GM19438 (cell line): ENCODE data around the gene FDX1.
A peak's percentile ranks its signal among the peaks of the same experiment; 100 is the strongest.

Source experiments
- ATAC-seq: cut with Tn5 transposase; IDR thresholded peaks from one replicate; pipeline ENCODE4 v1.9.1; 2021; ENCODE audit warnings: low read depth; ENCODE audit not compliant: unreplicated experiment

The FDX1 gene

DNA sequence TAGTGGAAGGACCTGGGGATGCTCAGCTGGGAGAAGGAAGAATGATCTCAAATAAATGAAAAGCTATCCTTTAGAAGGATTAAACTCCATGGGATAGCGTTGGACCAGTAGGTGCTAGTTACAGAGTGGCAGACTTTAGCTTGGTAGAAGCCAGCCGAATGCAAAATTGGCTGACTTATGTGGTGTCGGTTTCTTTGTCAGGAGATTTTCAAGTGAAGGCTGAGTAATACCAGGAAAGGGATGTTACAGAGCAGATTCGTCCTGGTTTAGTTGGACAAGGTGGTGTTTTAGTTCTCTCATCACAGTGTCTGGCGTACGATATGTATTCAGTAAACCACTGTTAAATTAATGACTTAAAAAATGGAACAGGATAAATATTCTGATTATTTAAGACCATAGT lies 26.0 kb downstream of the FDX1 start:
- peak; percentile 53 for ATAC-seq

- no peak for ATAC-seq
These were observed 33.4 kb downstream of the FDX1 start for GRCh38 chr11:110463153-110463552.

- no peak for ATAC-seq
These were observed 35.5 kb downstream of the FDX1 start for GRCh38 chr11:110465231-110465630.

- ATAC-seq, result no peak
These were observed 37.8 kb downstream of the FDX1 start for GRCh38 chr11:110467556-110467955.

DNA sequence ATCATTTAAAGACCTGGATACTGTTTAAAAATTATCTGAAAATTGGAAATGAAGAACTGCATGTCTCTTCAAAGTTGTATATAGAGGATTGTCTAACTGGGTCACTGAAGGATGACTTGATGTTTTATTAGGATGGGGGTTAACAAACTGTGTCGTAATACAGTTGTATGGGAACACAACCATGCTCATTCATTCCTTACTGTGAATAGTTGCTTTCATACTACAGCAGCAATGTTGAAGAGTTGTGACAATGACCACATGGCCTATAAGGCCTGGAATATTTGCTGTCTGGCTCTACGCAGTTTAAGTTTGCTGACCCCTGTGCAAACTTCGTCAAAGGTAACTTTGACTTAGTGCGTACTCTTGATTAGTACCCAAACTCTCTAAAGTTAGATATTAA lies 38.4 kb downstream of the FDX1 start:
- no peak for ATAC-seq

GRCh38 chr11:110469127-110469526 lies 39.4 kb downstream of the FDX1 start:
- no peak for ATAC-seq

DNA sequence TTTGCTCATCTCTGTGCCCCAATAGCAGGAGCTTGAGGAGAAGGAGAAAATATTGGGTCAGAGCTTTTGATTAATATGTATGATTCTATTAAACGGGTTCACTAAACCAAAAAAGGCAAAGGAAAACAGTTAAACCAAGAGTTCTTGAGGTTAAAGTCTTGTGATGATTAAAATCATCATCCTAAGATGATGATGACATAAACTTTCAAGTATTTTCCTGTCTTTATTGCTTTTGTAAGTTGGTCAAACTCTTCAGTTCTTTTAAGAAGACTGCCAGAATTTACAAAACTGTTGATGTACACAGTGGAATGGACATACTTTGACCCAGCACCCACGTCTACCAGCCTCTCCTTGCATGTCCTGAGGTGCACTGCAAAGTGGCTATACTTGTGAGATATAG lies 41.0 kb downstream of the FDX1 start:
- no peak for ATAC-seq

DNA sequence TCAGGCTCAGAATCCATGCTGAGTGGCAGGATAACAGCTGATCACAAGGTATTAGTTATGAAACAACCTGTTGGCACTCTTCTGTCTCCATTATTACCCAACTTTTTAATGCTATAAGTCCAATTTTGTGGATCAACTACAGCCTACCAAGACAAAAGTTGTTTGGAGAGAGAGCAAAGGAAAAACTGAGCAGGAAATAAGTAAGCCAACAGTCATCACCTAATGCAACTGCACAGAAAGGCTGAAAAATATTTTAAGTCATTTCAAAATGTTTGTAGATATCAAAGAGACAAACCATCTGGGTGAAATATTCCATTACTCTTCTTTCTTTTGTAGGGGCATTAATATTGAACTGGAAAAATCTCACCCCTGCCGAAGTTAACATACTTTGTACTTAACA lies 41.6 kb downstream of the FDX1 start:
- ATAC-seq, result no peak

GRCh38 chr11:110472858-110473257 lies 43.1 kb downstream of the FDX1 start:
- no peak for ATAC-seq

- no peak for ATAC-seq
These were observed 44.0 kb downstream of the FDX1 start for GRCh38 chr11:110473706-110474105.

DNA sequence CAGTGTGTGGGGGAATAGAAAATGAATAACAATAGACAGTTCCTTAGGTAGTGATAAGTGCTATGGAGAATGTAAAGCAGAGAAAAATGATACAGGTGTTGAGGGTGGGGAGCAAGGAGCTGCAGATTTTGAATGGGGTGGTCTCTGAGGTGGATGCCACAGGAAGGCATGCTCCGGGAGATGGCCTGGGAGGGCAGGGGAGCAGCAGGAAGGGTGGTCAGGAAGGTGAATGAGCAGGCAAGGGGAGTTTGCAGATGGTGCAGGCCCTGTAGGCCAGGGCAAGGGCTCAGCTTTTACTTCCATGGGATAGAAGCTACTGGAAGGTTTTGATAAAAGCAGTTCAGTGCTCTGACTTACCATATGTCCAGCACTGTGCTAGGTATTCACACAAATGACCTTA lies 44.8 kb downstream of the FDX1 start:
- no peak for ATAC-seq

DNA sequence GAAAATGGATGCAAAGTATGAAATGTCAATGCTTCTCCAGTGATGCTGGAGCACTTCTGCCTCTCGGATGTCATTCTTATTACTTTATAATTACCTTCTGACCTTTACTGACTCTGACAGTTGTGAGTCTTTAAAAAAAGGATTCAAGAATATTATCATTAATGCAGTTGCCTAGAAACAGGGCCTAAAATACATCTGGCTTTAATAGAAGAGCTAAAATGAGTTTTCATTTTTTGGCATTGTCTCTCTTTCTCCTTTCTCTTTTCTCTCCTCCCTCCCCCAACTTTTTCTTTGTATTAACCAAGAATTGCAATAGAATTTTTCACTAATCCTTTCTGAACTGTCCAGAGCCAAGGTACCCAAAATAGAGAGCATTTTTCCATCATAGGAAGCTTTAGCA lies 45.9 kb downstream of the FDX1 start:
- no peak for ATAC-seq

- no peak for ATAC-seq
These were observed 48.7 kb downstream of the FDX1 start for GRCh38 chr11:110478410-110478809.

DNA sequence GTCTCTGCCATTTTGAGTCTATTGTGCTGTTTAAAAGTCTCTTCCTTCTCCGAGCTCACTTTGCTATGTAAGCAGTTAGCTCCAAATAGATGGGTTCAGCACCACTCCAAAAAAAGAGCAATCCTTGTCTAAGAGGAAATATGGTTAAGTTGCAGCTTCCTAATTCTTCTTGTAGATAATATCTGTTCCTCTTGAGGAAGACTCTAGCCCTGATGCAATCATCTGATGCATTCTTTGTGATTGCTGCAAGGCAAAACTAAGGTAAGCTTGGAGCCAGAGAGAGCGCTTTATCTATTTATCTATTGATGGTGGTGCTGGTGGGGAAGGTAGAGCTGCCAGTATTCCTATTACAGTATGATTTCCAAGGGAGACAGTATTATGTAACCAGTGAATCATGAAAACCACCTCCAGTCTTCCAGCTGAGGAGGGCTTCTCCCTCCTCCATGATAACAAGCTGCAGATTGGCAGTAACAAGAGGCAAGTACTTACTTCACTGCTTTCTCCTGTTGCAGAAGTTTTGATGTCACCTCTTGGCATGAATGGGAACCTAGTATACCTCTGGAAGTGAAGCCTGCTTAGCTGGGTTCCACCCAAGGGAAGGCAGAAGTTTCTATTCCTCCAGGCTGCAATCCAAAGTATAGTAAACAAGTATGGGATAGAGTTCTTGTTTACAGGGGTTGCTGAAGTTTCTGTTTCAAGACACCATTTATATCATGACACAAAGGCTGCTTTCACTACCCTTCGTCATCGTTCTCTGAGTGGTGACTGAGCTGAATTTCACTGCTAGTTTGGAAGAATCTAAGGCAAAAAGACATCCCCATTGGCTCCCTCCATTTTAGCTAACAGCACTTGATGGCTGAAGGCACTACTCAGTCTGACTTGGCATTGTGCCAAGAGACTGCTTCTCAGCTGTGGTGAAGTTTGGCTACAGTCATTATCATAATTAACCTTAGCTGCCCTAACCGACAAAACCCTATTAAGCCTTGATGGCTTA lies 49.7 kb downstream of the FDX1 start:
- no peak for ATAC-seq

- no peak for ATAC-seq
These were observed 51.8 kb downstream of the FDX1 start for GRCh38 chr11:110481523-110481922.

DNA sequence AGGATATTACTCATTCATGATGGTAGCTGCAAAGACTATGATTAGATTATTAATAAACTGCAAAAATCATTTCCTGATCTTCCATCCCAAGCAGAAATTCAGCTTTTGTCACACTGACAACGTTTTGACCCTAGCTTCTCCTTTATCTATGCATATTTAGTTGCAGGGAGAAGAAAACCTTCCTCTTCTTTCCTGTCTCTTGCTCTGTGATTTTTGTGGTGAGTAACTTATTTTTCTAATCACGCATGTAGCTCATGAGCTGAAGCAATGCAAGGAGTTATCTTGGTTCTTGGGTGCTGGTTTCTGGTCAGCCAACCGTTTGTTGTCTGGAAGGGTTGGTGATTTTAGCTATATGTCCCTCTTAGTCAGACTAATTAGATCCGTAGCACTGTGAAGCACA lies 56.4 kb downstream of the FDX1 start:
- no peak for ATAC-seq

- no peak for ATAC-seq
These were observed 58.7 kb downstream of the FDX1 start for GRCh38 chr11:110488446-110488845.

GRCh38 chr11:110490886-110491285 lies 61.1 kb downstream of the FDX1 start:
- no peak for ATAC-seq

GRCh38 chr11:110491577-110492320 lies 62.0 kb downstream of the FDX1 start:
- ATAC-seq, result no peak

GRCh38 chr11:110492321-110492685 lies 62.6 kb downstream of the FDX1 start:
- ATAC-seq, result no peak

- ATAC-seq, result no peak
These were observed 63.6 kb downstream of the FDX1 start for GRCh38 chr11:110493346-110493745.
